HL-60 (cell line): Measurements from ENCODE around the gene PI3.

Experiments
- DNase-seq, 2 experiments: peaks; one replicate each; pipeline ENCODE4 v3.0.0-alpha.2; 2010 to 2020; ENCODE audit warnings: low read depth in 1 of 2, low spot score in 1 of 2
- H3K27ac ChIP-seq: fragments of 250-450 bp; sonication (Bioruptor Pico); replicated peaks from 2 replicates; pipeline ENCODE4 v1.5.1; 2020; ENCODE audit warnings: mild to moderate bottlenecking, moderate library complexity
- H3K27me3 ChIP-seq: fragments of 250-450 bp; sonication (Bioruptor Pico); 2 replicates; pipeline ENCODE4 v1.5.1; 2021; ENCODE audit warnings: mild to moderate bottlenecking, moderate library complexity; ENCODE audit not compliant: insufficient read depth, poor library complexity, severe bottlenecking
- H3K4me3 ChIP-seq: replicated peaks from 2 replicates; pipeline ENCODE4 v1.5.1; 2011; ENCODE audit warnings: mild to moderate bottlenecking, control low read depth, low read length; ENCODE audit not compliant: insufficient read depth
- GABPA ChIP-seq: IDR thresholded peaks from 2 replicates; pipeline ENCODE4 v1.6.1; 2012; ENCODE audit warnings: low read depth
- POLR2AphosphoS5 ChIP-seq: IDR thresholded peaks from 2 replicates; pipeline ENCODE4 v1.6.1; 2012; ENCODE audit warnings: low read depth
- SPI1 ChIP-seq: IDR thresholded peaks from 2 replicates; pipeline ENCODE4 v1.6.1; 2012; ENCODE audit warnings: low read depth, mild to moderate bottlenecking, borderline replicate concordance
- long read RNA-seq: library from polyadenylated mRNA; unstranded; transcript quantifications from one replicate; pipeline ENCODE4 v2.0.0, GENCODE V29; 2020
- TF ChIP-seq, protein P1 (sequence below): IDR thresholded peaks from one replicate; pipeline ENCODE4 v1.5.1; 2011; ENCODE audit warnings: low read length, control low read depth, inconsistent platforms; ENCODE audit not compliant: insufficient read depth
- TF ChIP-seq, protein P2 (sequence below): IDR thresholded peaks from 2 replicates; pipeline ENCODE4 v1.6.1; 2012; ENCODE audit warnings: low read depth; ENCODE audit not compliant: insufficient replicate concordance

Gene PI3
- long read RNA-seq = 0 reads

DNA sequence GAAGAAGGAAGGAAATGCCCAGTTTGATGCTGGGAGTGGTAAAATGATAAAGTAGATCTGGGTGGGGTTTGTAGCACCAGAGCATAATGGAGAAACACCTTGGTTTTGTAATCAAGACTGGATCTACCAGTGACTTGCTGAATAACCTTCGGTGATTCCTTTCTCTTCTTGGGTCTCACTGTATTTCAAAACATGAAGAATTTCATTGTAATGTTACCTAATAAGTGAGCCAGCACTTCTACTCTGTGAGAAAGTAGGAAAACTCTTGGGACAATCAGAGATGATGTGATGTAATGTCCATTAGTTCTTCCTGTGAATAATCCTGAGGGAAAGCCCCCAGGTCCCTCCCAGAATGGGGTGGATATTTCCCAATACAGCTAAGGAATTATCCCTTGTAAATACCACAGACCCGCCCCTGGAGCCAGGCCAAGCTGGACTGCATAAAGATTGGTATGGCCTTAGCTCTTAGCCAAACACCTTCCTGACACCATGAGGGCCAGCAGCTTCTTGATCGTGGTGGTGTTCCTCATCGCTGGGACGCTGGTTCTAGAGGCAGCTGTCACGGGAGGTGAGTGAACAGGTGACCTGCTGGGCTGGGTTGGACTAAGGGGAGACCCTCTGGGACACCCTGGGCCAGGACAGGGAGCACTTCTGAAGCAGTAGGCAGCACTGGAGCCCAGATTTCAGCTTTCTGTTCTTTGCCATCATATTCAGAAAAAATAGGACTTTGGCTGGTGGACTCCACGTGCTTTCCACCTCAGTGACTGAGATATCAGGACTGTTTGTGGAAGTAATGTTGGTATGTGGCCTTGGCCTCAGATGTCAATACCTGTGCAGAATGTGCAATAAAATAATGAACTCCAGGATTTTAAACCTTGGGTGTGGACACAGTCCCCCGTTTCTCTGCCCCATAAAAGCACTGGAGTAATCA lies at the start of gene PI3:
PI3 (plus strand) TSS at position 469 of the 931 bp plus-strand sequence; CDS start at position 490, 21 bp downstream.
- Histone ChIP-seq H3K27me3 (no peaks in the 10 kb centered on the region), H3K27ac (no peak within 1 kb of the TSS), H3K4me3 (no peak within 1 kb of the TSS)
- TF ChIP-seq POLR2AphosphoS5 = no peak
- TF ChIP-seq GABPA = no peak
- no peak for TF ChIP-seq SPI1
- TF ChIP-seq, protein P1, sequence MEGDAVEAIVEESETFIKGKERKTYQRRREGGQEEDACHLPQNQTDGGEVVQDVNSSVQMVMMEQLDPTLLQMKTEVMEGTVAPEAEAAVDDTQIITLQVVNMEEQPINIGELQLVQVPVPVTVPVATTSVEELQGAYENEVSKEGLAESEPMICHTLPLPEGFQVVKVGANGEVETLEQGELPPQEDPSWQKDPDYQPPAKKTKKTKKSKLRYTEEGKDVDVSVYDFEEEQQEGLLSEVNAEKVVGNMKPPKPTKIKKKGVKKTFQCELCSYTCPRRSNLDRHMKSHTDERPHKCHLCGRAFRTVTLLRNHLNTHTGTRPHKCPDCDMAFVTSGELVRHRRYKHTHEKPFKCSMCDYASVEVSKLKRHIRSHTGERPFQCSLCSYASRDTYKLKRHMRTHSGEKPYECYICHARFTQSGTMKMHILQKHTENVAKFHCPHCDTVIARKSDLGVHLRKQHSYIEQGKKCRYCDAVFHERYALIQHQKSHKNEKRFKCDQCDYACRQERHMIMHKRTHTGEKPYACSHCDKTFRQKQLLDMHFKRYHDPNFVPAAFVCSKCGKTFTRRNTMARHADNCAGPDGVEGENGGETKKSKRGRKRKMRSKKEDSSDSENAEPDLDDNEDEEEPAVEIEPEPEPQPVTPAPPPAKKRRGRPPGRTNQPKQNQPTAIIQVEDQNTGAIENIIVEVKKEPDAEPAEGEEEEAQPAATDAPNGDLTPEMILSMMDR = no peak
- TF ChIP-seq, protein P2, sequence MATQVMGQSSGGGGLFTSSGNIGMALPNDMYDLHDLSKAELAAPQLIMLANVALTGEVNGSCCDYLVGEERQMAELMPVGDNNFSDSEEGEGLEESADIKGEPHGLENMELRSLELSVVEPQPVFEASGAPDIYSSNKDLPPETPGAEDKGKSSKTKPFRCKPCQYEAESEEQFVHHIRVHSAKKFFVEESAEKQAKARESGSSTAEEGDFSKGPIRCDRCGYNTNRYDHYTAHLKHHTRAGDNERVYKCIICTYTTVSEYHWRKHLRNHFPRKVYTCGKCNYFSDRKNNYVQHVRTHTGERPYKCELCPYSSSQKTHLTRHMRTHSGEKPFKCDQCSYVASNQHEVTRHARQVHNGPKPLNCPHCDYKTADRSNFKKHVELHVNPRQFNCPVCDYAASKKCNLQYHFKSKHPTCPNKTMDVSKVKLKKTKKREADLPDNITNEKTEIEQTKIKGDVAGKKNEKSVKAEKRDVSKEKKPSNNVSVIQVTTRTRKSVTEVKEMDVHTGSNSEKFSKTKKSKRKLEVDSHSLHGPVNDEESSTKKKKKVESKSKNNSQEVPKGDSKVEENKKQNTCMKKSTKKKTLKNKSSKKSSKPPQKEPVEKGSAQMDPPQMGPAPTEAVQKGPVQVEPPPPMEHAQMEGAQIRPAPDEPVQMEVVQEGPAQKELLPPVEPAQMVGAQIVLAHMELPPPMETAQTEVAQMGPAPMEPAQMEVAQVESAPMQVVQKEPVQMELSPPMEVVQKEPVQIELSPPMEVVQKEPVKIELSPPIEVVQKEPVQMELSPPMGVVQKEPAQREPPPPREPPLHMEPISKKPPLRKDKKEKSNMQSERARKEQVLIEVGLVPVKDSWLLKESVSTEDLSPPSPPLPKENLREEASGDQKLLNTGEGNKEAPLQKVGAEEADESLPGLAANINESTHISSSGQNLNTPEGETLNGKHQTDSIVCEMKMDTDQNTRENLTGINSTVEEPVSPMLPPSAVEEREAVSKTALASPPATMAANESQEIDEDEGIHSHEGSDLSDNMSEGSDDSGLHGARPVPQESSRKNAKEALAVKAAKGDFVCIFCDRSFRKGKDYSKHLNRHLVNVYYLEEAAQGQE = no peak
- peak in 1 of 2 experiments; percentile 19 for DNase-seq

GRCh38 chr20:45128099-45128498 lies 46.6 kb upstream of the PI3 start:
- TF ChIP-seq, protein P2 = no peak
- TF ChIP-seq, protein P1 = no peak
- no peak for TF ChIP-seq SPI1
- no peak for TF ChIP-seq GABPA
- TF ChIP-seq POLR2AphosphoS5 = no peak
- no peak for DNase-seq
- Histone ChIP-seq H3K27me3 (no peaks in the 10 kb centered on the region), H3K4me3 (no peak overlapping the region), H3K27ac (no peak overlapping the region)

- DNase-seq = no peak
- H3K4me3 ChIP-seq = no peak overlapping the region
- H3K27me3 ChIP-seq = no peaks in the 10 kb centered on the region
- TF ChIP-seq SPI1 = no peak
- TF ChIP-seq POLR2AphosphoS5 = no peak
- TF ChIP-seq, protein P1 = no peak
- TF ChIP-seq, protein P2 = no peak
- TF ChIP-seq GABPA = no peak
- H3K27ac ChIP-seq = no peak overlapping the region
Measured at GRCh38 chr20:45136911-45137310, 37.8 kb upstream of the PI3 start.
